Right lobe of liver (tissue), 4 donors: ENCODE measurements around the gene PAFAH2.

ENCODE experiments used
- POLR2A ChIP-seq: fragments of 450-650 bp; IDR thresholded peaks from one replicate; pipeline ENCODE4 v1.6.1; 2017; ENCODE audit warnings: antibody characterized with exemption, mild to moderate bottlenecking
- TF ChIP-seq, protein P1 (sequence below), 4 donors: fragments of 200-600 bp in 3 of 4; fragments of 450-650 bp in 1 of 4; IDR thresholded peaks; one replicate each; pipeline versions ENCODE4 v1.5.1 to v1.8.0; 2016 to 2022; ENCODE audit warnings: antibody characterized with exemption in 4 of 4, mild to moderate bottlenecking in 2 of 4
- donor health status: DM: no; HTN: no; CAD: no.
- donor health status: DM: no; HTN: no; CAD: no.
- donor health status: DM: no; HTN: yes; CAD: no.

DNA sequence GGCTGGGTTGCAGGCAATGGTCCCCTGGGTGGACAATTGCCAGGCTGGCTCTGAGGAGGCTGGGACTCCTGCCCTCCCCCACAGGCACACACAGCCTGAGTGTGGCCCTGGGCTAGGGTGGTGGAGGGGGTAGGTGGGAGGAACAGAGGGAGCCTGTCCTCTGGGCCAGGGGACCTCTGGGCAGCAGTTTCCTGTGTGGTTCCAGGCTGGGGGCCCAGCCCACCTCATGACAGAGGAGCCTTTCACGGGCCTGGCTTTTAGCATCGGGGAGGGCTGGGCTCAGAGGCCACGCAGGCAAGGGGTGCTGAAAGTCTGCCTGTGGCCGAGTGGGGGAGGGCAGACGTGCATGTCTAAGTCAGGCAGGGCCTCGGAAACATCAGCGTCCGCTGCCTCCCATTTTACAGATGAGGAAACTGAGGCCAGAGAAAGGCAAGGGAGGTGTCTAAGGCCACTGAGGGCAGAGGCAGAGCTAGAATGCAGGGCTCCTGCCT lies 30.7 kb upstream of the PAFAH2 start:
- TF ChIP-seq POLR2A: no peak
- TF ChIP-seq, protein P1, sequence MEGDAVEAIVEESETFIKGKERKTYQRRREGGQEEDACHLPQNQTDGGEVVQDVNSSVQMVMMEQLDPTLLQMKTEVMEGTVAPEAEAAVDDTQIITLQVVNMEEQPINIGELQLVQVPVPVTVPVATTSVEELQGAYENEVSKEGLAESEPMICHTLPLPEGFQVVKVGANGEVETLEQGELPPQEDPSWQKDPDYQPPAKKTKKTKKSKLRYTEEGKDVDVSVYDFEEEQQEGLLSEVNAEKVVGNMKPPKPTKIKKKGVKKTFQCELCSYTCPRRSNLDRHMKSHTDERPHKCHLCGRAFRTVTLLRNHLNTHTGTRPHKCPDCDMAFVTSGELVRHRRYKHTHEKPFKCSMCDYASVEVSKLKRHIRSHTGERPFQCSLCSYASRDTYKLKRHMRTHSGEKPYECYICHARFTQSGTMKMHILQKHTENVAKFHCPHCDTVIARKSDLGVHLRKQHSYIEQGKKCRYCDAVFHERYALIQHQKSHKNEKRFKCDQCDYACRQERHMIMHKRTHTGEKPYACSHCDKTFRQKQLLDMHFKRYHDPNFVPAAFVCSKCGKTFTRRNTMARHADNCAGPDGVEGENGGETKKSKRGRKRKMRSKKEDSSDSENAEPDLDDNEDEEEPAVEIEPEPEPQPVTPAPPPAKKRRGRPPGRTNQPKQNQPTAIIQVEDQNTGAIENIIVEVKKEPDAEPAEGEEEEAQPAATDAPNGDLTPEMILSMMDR (IDR thresholded peaks at IDR 0.05): no peak
